Smooth muscle cell (in vitro differentiated cells): ENCODE results near the gene CYP2J2. TPM values are rescaled to one million over a fixed set of nuclear protein-coding genes. Genes with fewer than 3 reads are reported as not detected.
A peak's percentile ranks its signal among the peaks of the same experiment; 100 is the strongest.
"Not testable (repeated sequence)": the region's sequence is repeated elsewhere in the genome, so short reads cannot be mapped to it uniquely, and the experiment has no call there.

ENCODE experiments used
- DNase-seq: peaks from one replicate; lab custom pipeline; 2025; ENCODE audit not compliant: unreplicated experiment; lab: John Stamatoyannopoulos, UW
- H2AFZ ChIP-seq: fragments of 200-600 bp; sonication (generic); 2 replicates; pipeline ENCODE4 v1.6.0; 2016; ENCODE audit warnings: antibody characterized with exemption, low read depth, mild to moderate bottlenecking
- H3F3A ChIP-seq: fragments of 200-600 bp; sonication (generic); 2 replicates; pipeline ENCODE4 v1.6.0; 2017; ENCODE audit warnings: antibody characterized with exemption, low read depth
- H3K27ac ChIP-seq: fragments of 200-600 bp; sonication (generic); 2 replicates; pipeline ENCODE4 v1.5.1; 2016; ENCODE audit warnings: low read depth, mild to moderate bottlenecking
- H3K27me3 ChIP-seq: fragments of 200-600 bp; sonication (generic); 2 replicates; pipeline ENCODE4 v1.6.1; 2016; ENCODE audit warnings: low read depth, mild to moderate bottlenecking
- H3K36me3 ChIP-seq: fragments of 200-600 bp; sonication (generic); 2 replicates; pipeline ENCODE4 v1.5.1; 2016; ENCODE audit warnings: low read depth
- H3K4me1 ChIP-seq: fragments of 200-600 bp; sonication (generic); 2 replicates; pipeline ENCODE4 v1.5.1; 2016; ENCODE audit warnings: low read depth
- H3K4me2 ChIP-seq: fragments of 200-600 bp; sonication (generic); 2 replicates; pipeline ENCODE4 v1.6.0; 2016; ENCODE audit warnings: mild to moderate bottlenecking
- H3K4me3 ChIP-seq: fragments of 200-600 bp; sonication (generic); 2 replicates; pipeline ENCODE4 v1.5.1; 2016; ENCODE audit warnings: mild to moderate bottlenecking
- H3K79me2 ChIP-seq: fragments of 200-600 bp; sonication (generic); 2 replicates; pipeline ENCODE4 v1.6.0; 2016; ENCODE audit warnings: low read depth, mild to moderate bottlenecking
- H3K9ac ChIP-seq: fragments of 200-600 bp; sonication (generic); 2 replicates; pipeline ENCODE4 v1.6.0; 2016; ENCODE audit warnings: low read depth
- H3K9me3 ChIP-seq: fragments of 200-600 bp; sonication (generic); replicated peaks from 2 replicates; pipeline ENCODE4 v1.5.1; 2016; ENCODE audit warnings: low read depth
- H4K20me1 ChIP-seq: fragments of 200-600 bp; sonication (generic); 2 replicates; pipeline ENCODE4 v1.6.0; 2016; ENCODE audit warnings: low read depth
- WGBS: methylation state at CpG from one replicate; pipeline ENCODE4 v1.1.7; 2016; ENCODE audit warnings: low lambda C conversion rate; 5-methylcytosine and 5-hydroxymethylcytosine counted together
- polyA plus RNA-seq: library from polyadenylated mRNA; unstranded; fragments of >200 nt; fragmentation: Nextera tagmentation; extraction: Ambion mirVana; gene quantifications from 2 replicates; pipeline ENCODE4 v1.2.1, GENCODE V29; 2016
- total RNA-seq: library from RNA; depleted of rRNA; stranded (reverse); fragments of >200 nt; gene quantifications from 2 replicates; pipeline ENCODE4 v1.2.3, GENCODE V29; 2014
- TF ChIP-seq, protein P1 (sequence below): fragments of 200-600 bp; sonication (generic); IDR thresholded peaks from 2 replicates; pipeline ENCODE4 v1.5.1; 2017; ENCODE audit warnings: borderline replicate concordance, mild to moderate bottlenecking, antibody characterized with exemption; ENCODE audit not compliant: insufficient read depth, poor library complexity, severe bottlenecking

Gene CYP2J2
- total and polyA plus RNA-seq, 2 experiments from 2014 or later: 1.7 to 2.5 TPM

- TF ChIP-seq, protein P1, sequence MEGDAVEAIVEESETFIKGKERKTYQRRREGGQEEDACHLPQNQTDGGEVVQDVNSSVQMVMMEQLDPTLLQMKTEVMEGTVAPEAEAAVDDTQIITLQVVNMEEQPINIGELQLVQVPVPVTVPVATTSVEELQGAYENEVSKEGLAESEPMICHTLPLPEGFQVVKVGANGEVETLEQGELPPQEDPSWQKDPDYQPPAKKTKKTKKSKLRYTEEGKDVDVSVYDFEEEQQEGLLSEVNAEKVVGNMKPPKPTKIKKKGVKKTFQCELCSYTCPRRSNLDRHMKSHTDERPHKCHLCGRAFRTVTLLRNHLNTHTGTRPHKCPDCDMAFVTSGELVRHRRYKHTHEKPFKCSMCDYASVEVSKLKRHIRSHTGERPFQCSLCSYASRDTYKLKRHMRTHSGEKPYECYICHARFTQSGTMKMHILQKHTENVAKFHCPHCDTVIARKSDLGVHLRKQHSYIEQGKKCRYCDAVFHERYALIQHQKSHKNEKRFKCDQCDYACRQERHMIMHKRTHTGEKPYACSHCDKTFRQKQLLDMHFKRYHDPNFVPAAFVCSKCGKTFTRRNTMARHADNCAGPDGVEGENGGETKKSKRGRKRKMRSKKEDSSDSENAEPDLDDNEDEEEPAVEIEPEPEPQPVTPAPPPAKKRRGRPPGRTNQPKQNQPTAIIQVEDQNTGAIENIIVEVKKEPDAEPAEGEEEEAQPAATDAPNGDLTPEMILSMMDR: peak; percentile 96
- Histone ChIP-seq H3K27me3 (peaks cover 12% of the 10 kb centered on the region), H3K4me1 (peaks cover 5% of the 10 kb centered on the region), H3K27ac (no peak overlapping the region), H3K79me2 (no peaks in the 10 kb centered on the region), H4K20me1 (no peaks in the 10 kb centered on the region), H3K4me3 (no peak overlapping the region), H3F3A (peaks cover 11% of the 10 kb centered on the region), H3K4me2 (peak overlapping the region; percentile 79), H3K9ac (no peak overlapping the region), H3K36me3 (no peaks in the 10 kb centered on the region), H2AFZ (peak overlapping the region; percentile 23), H3K9me3 (no peaks in the 10 kb centered on the region)
- 12% methylated on average over 19 of the region's 19 CpGs for WGBS
- peak; percentile 38 for DNase-seq
Measured at GRCh38 chr1:59971464-59971911, 44.9 kb upstream of the CYP2J2 start.

DNA sequence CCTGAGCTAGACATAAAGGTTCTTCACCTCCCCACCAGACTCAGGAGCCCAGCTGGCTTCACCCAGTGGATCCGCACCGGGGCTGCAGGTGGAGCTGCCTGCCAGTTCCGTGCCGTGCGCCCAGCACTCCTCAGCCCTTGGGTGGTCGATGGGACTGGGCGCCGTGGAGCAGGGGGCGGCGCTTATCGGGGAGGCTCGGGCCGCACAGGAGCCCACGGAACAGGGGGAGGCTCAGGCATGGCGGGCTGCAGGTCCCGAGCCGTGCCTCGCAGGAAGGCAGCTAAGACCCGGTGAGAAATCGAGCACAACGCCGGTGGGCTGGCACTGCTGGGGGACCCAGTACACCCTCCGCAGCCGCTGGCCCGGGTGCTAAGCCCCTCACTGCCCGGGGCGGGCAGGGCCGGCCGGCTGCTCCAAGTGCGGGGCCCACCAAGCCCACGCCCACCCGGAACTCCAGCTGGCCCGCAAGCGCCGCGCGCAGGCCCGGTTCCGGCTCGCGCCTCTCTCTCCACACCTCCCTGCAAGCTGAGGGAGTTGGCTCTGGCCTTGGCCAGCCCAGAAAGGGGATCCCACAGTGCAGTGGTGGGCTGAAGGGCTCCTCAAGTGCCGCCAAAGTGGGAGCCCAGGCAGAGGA lies 43.1 kb upstream of the CYP2J2 start:
- peaks cover 14% of the 10 kb centered on the region for H3F3A ChIP-seq
- not testable (repeated sequence) for DNase-seq, H3K27ac ChIP-seq, H3K4me2 ChIP-seq, H3K27me3 ChIP-seq, H3K9me3 ChIP-seq, H3K9ac ChIP-seq, H3K36me3 ChIP-seq, H3K4me3 ChIP-seq, H3K79me2 ChIP-seq, H3K4me1 ChIP-seq, H2AFZ ChIP-seq, H4K20me1 ChIP-seq
- WGBS: 98% methylated on average over 20 of the region's 42 CpGs

- H3K9me3 ChIP-seq, H3K27me3 ChIP-seq, H3K79me2 ChIP-seq, H3K4me3 ChIP-seq, H3K4me1 ChIP-seq, DNase-seq, H3K4me2 ChIP-seq, H3K36me3 ChIP-seq, H4K20me1 ChIP-seq, H3K9ac ChIP-seq, H3K27ac ChIP-seq, H2AFZ ChIP-seq: not testable (repeated sequence)
- WGBS: 80% methylated on average over 17 of the region's 17 CpGs
- H3F3A ChIP-seq: peaks cover 14% of the 10 kb centered on the region
Measured at GRCh38 chr1:59968746-59969145, 42.2 kb upstream of the CYP2J2 start.

DNA sequence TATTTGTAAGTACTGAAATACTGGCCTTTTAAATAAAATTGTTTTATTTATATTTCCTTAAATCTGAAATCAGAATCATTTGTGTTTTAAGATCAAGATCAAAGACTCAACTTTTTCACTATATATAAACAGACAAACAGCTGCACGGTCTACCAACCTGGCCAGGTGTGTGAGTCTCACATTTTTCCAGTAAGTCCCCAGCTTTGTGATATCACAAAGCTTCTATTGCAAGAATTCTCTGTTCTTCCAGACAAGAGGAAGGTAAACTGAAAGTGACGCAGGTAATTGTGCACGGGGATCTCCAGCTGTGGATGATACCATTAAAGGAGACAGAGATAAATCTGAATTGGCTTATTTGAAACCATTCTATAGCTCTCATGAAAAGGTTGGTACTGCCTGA lies 41.2 kb upstream of the CYP2J2 start:
- Histone ChIP-seq H2AFZ (no peak overlapping the region), H3K9me3 (no peaks in the 10 kb centered on the region), H3K27me3 (no peaks in the 10 kb centered on the region), H3K9ac (no peak overlapping the region), H3K27ac (peak overlapping the region; percentile 48), H4K20me1 (no peaks in the 10 kb centered on the region), H3K36me3 (no peaks in the 10 kb centered on the region), H3F3A (peaks cover 14% of the 10 kb centered on the region), H3K4me2 (peak overlapping the region; percentile 16), H3K4me1 (peaks cover 5% of the 10 kb centered on the region), H3K4me3 (no peak overlapping the region), H3K79me2 (no peaks in the 10 kb centered on the region)
- no peak for DNase-seq
- 72% methylated on average over 3 of the region's 3 CpGs for WGBS
- TF ChIP-seq, protein P1: no peak
